ENCODE results near the gene SEMA5B.

DNA sequence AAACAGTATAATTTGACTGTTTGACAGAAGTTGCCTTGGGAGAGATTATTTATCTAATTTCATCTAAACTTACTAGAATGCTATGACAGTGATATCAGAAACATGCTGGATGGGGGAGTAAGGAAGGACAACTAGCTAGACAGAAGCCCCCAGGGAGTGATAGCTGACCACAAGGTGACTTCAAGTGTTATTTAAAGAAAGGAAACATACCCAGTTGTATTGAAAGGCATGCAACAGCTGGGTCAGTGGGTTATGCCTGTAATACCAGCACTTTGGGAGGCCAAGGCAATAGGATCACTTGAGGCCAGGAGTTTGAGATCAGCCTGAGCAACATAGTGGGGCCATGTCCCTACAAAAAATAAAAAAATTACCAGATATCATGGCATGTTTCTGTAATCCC lies 163.1 kb downstream of the SEMA5B start:
- TF ChIP-seq EZH2 (optimal IDR thresholded peaks at IDR 0.05; ENCODE audit: low read depth, low read length) (no peak), EZH2phosphoT487 (IDR thresholded peaks at IDR 0.05; ENCODE audit: low read length) (no peak)
- TF ChIP-seq, protein P1, sequence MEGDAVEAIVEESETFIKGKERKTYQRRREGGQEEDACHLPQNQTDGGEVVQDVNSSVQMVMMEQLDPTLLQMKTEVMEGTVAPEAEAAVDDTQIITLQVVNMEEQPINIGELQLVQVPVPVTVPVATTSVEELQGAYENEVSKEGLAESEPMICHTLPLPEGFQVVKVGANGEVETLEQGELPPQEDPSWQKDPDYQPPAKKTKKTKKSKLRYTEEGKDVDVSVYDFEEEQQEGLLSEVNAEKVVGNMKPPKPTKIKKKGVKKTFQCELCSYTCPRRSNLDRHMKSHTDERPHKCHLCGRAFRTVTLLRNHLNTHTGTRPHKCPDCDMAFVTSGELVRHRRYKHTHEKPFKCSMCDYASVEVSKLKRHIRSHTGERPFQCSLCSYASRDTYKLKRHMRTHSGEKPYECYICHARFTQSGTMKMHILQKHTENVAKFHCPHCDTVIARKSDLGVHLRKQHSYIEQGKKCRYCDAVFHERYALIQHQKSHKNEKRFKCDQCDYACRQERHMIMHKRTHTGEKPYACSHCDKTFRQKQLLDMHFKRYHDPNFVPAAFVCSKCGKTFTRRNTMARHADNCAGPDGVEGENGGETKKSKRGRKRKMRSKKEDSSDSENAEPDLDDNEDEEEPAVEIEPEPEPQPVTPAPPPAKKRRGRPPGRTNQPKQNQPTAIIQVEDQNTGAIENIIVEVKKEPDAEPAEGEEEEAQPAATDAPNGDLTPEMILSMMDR (IDR thresholded peaks at IDR 0.05; ENCODE audit: low read length) = no peak

All from MM.1S (cell line).